Stimulated activated CD4-positive, alpha-beta T cell treated with anti-CD3 and anti-CD28 coated beads, Interleukin-15, amount 100 ng/mL, for 1 hour (primary cell): ENCODE data around the gene AKAP6.

Experiments used
- DNase-seq, 2 donors: peaks; one replicate each; pipeline ENCODE4 v3.0.0-alpha.2; 2020; ENCODE audit warnings: low read depth in 1 of 2, low spot score in 1 of 2

AKAP6 gene

DNA sequence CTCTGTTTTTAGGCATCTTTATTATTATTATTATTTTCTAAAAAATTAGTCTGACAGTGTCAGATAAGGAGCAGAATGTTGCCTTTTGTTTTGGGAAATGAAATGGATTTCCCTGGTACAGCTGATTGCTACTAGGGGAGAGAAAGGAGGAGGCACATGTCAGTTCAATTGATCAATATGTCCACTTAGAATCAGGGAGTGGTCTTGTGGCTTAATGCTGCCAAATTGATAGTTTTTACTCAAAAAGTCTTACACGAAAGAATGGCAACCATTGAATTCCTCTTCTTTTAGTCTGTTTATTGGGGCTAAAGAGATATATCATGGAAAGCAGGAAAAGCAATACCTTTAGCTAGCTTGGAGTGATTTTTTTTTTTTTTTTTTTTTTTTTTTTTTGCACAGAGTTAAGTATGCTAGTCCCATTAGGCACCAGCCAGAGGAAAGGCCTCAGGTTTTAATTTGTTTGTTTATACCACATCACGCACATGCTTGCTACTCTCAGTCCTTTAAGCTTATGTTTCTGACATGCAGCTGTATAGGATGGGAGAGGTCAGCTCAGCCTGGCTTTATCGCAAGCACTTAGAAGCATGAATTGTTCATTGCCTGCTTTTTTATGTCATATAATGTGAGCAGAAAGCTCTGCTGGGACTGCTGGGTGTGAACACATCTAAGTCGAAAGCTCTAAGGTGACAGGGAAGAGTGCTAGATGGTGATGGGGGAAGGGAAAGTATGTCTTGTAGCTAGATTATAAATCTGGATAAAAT is 1.4 kb downstream of the AKAP6 start:
- no peak for DNase-seq

GRCh38 chr14:32331206-32331605 is 2.1 kb downstream of the AKAP6 start:
- DNase-seq, result no peak

GRCh38 chr14:32332415-32333316 is 3.6 kb downstream of the AKAP6 start:
- DNase-seq, result no peak

- DNase-seq, result no peak
These were observed 7.6 kb downstream of the AKAP6 start for GRCh38 chr14:32336702-32337101.

GRCh38 chr14:32337759-32338158 is 8.7 kb downstream of the AKAP6 start:
- DNase-seq, result no peak

GRCh38 chr14:32339188-32339587 is 10.1 kb downstream of the AKAP6 start:
- no peak for DNase-seq

DNA sequence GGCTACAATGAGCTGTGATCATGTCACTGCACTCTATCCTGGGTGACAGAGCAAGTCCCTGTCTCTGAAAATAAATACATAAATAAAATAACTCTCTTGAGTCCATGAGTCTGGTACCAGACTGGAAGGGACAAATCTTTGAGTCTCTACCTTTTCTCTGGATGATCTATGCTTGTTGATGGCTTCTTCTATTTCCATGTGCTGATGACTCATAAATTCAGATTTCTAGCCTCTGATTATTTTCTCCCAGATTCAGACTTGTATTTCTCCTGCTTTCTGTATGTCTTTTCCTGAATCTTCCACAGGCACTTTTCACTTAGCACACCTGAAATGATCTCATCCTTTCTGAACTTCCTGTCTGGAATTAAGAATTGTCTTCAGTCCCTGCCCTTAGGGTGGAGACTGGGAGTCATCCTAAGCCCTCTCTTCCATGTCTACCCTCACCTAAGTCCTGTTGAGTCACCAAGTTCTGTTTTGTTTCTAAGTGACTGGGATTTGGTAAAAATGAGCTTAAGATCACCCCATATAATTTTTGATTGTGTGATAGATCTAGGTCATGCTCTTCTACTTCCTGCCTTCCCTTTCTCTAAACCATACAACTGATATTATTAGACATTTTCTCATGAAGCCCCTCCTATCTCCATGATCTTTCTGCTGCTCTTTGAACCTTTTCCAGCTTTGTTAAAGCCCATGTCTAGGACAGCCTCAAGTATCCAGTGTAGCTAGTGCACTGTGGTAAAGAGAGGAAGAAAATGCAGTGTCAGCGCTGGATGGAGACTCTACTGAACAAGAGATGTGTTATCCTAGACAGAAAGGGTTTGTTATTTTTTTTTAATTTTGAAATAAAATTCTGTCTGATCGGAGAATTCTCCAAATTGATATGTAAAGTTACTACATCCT is 13.1 kb downstream of the AKAP6 start:
- DNase-seq, result no peak

GRCh38 chr14:32342847-32343194 is 13.7 kb downstream of the AKAP6 start:
- DNase-seq, result no peak

GRCh38 chr14:32343926-32344430 is 14.9 kb downstream of the AKAP6 start:
- no peak for DNase-seq

- DNase-seq, result no peak
These were observed 16.3 kb downstream of the AKAP6 start for GRCh38 chr14:32345311-32345791.

- DNase-seq, result no peak
These were observed 20.2 kb downstream of the AKAP6 start for GRCh38 chr14:32349322-32349721.

DNA sequence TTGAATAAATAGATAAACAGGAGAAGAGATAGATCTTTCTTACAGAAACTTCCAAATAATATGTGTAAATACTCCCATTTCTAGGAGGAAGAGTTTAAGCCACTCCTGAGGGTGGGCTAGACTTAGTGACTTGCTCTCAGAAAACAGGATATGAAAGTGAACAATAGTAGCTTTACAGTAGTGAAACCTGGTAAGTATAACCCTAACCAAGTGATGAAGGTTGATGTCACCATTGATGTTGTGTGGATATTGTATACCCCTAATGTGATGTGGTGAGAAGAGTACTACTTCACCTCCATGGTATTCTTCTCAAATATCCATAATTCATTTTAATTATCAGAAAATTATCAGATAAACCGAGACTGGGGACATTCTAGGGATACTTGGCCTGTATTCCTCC is 20.9 kb downstream of the AKAP6 start:
- DNase-seq, result no peak

- DNase-seq, result no peak
These were observed 23.5 kb downstream of the AKAP6 start for GRCh38 chr14:32352631-32353030.

- DNase-seq, result no peak
These were observed 25.6 kb downstream of the AKAP6 start for GRCh38 chr14:32354716-32355115.

GRCh38 chr14:32358781-32359180 is 29.7 kb downstream of the AKAP6 start:
- no peak for DNase-seq

GRCh38 chr14:32361674-32362073 is 32.6 kb downstream of the AKAP6 start:
- DNase-seq, result no peak

GRCh38 chr14:32363761-32364160 is 34.7 kb downstream of the AKAP6 start:
- DNase-seq, result no peak

- no peak for DNase-seq
These were observed 35.8 kb downstream of the AKAP6 start for GRCh38 chr14:32364941-32365340.

- no peak for DNase-seq
These were observed 37.3 kb downstream of the AKAP6 start for GRCh38 chr14:32366256-32366879.

GRCh38 chr14:32366986-32367385 is 37.9 kb downstream of the AKAP6 start:
- DNase-seq, result no peak

GRCh38 chr14:32367516-32367915 is 38.4 kb downstream of the AKAP6 start:
- DNase-seq, result no peak
